Measurements from ENCODE around the gene SNX11. TPM values are rescaled to one million over a fixed set of nuclear protein-coding genes. Genes with fewer than 3 reads are reported as not detected.

SNX11 gene
- total RNA-seq, 1 experiment from 2014 or later, result 28.1 TPM

GRCh38 chr17:48066192-48066591, 41.4 kb upstream of the SNX11 start:
- no peak for TF ChIP-seq REST (IDR thresholded peaks at IDR 0.05; ENCODE audit: insufficient read depth in 1 of 2, low read depth in 2 of 2, low read length in 1 of 2)
- in situ Hi-C loops (cut with HindIII; ENCODE audit: low pct_unique_long_range_greater_than_20kb, low sequenced_read_pairs), result no loop called here
- no peaks in the 10 kb centered on the region for H3K4me1 ChIP-seq (ENCODE audit: control insufficient read depth, insufficient read depth, low read length)
- H3K27me3 ChIP-seq (ENCODE audit: control insufficient read depth, insufficient read depth, low read length), result no peaks in the 10 kb centered on the region
- no peak overlapping the region for H3K4me3 ChIP-seq (ENCODE audit: low read depth in 2 of 2, low read length in 2 of 2)
- no peak for ATAC-seq
- ChIA-PET POLR2A (interaction anchor here (2.0 kb wide), 1 partner anchor 17 kb away, joined by 9 read pairs; the partner anchor contains the start of gene NFE2L1), CTCF (no interaction called here)
- H3K27ac ChIP-seq (ENCODE audit: low read length), result no peak overlapping the region
- DNase-seq (ENCODE audit: low read depth, low spot score), result no peak
- intact Hi-C loops (cut with micrococcal nuclease; ENCODE audit: unreplicated experiment), result no loop called here
- no peaks in the 10 kb centered on the region for H3K36me3 ChIP-seq (ENCODE audit: control insufficient read depth, insufficient read depth, low read length)
- BruUV-seq (replicated peaks), result no TSS peak
- H3K9me3 ChIP-seq (ENCODE audit: control insufficient read depth, insufficient read depth, low read depth, low read length), result no peaks in the 10 kb centered on the region

GRCh38 chr17:48066656-48067055, 40.9 kb upstream of the SNX11 start:
- ChIA-PET CTCF (interaction anchor here (0.5 kb wide), 1 partner anchor 31 kb away, joined by 6 read pairs; no protein-coding TSS in a partner anchor), POLR2A (no interaction called here)
- ATAC-seq (no peak), DNase-seq (ENCODE audit: low read depth, low spot score) (no peak)
- intact Hi-C loops (cut with micrococcal nuclease; ENCODE audit: unreplicated experiment), result no loop called here
- no peak overlapping the region for H3K4me3 ChIP-seq (ENCODE audit: low read depth in 2 of 2, low read length in 2 of 2)
- TSS peak; percentile 30 for BruUV-seq (replicated peaks)
- in situ Hi-C loops (cut with HindIII; ENCODE audit: low pct_unique_long_range_greater_than_20kb, low sequenced_read_pairs), result no loop called here
- no peaks in the 10 kb centered on the region for H3K4me1 ChIP-seq (ENCODE audit: control insufficient read depth, insufficient read depth, low read length)
- H3K9me3 ChIP-seq (ENCODE audit: control insufficient read depth, insufficient read depth, low read depth, low read length), result no peaks in the 10 kb centered on the region
- no peaks in the 10 kb centered on the region for H3K36me3 ChIP-seq (ENCODE audit: control insufficient read depth, insufficient read depth, low read length)
- no peak overlapping the region for H3K27ac ChIP-seq (ENCODE audit: low read length)
- no peaks in the 10 kb centered on the region for H3K27me3 ChIP-seq (ENCODE audit: control insufficient read depth, insufficient read depth, low read length)
- TF ChIP-seq CTCF (IDR thresholded peaks at IDR 0.05) (no peak), TCF7L2 (IDR thresholded peaks at IDR 0.05; ENCODE audit: low read depth, low read length) (no peak), POLR2AphosphoS5 (IDR thresholded peaks at IDR 0.05; ENCODE audit: low read depth, low read length) (no peak), REST (IDR thresholded peaks at IDR 0.05; ENCODE audit: insufficient read depth in 1 of 2, low read depth in 2 of 2, low read length in 1 of 2) (no peak), SIN3A (IDR thresholded peaks at IDR 0.05; ENCODE audit: borderline replicate concordance, insufficient read depth, low read depth, low read length) (no peak)
